Neuronal stem cell (in vitro differentiated cells): ENCODE results near the gene MTFR1L. TPM values are rescaled to one million over a fixed set of nuclear protein-coding genes. Genes with fewer than 3 reads are reported as not detected.

Experiments
- DNase-seq: peaks from one replicate; pipeline ENCODE4 v3.0.0-alpha.2; 2013; ENCODE audit warnings: low spot score
- H2AFZ ChIP-seq: one replicate; pipeline ENCODE4 v1.6.1; 2013; ENCODE audit warnings: mild to moderate bottlenecking, low read length, inconsistent platforms
- H2AK5ac ChIP-seq: 2 replicates; pipeline ENCODE4 v1.6.1; 2013; ENCODE audit warnings: low read depth, mild to moderate bottlenecking, inconsistent platforms, low read length, moderate library complexity, mixed read lengths
- H2BK120ac ChIP-seq: 2 replicates; pipeline ENCODE4 v1.6.1; 2013; ENCODE audit warnings: low read depth, mild to moderate bottlenecking, inconsistent platforms, low read length, moderate library complexity, mixed read lengths
- H2BK12ac ChIP-seq: one replicate; pipeline ENCODE4 v1.6.1; 2013; ENCODE audit warnings: low read length, inconsistent platforms
- H2BK15ac ChIP-seq: 2 replicates; pipeline ENCODE4 v1.6.1; 2013; ENCODE audit warnings: mild to moderate bottlenecking, low read length, inconsistent platforms, mixed read lengths
- H2BK5ac ChIP-seq: one replicate; pipeline ENCODE4 v1.6.1; 2013; ENCODE audit warnings: inconsistent platforms, mild to moderate bottlenecking, low read length, moderate library complexity
- H3K14ac ChIP-seq: one replicate; pipeline ENCODE4 v1.6.1; 2013; ENCODE audit warnings: low read length, inconsistent platforms
- H3K18ac ChIP-seq: 2 replicates; pipeline ENCODE4 v1.6.1; 2013; ENCODE audit warnings: low read length, inconsistent platforms
- H3K23ac ChIP-seq: 2 replicates; pipeline ENCODE4 v1.6.1; 2013; ENCODE audit warnings: low read depth, mild to moderate bottlenecking, mixed read lengths, low read length, inconsistent platforms; ENCODE audit not compliant: poor library complexity
- H3K27ac ChIP-seq: replicated peaks from 3 replicates; pipeline ENCODE4 v1.5.1; 2013; ENCODE audit warnings: low read length, inconsistent platforms
- H3K27me3 ChIP-seq, 3 experiments: 2 replicates each; pipeline ENCODE4 v1.6.1; 2013; ENCODE audit warnings: low read length in 3 of 3, mild to moderate bottlenecking in 2 of 3, inconsistent platforms in 1 of 3, low read depth in 1 of 3, mixed read lengths in 1 of 3, moderate library complexity in 1 of 3; ENCODE audit not compliant: control insufficient read depth in 3 of 3, insufficient read depth in 3 of 3
- H3K36me3 ChIP-seq, 2 donors: replicated peaks in 1 of 2; 2 replicates each; pipeline ENCODE4 v1.6.1; 2013; ENCODE audit warnings: low read length in 2 of 2; ENCODE audit not compliant: control insufficient read depth in 2 of 2, insufficient read depth in 2 of 2
- H3K4ac ChIP-seq: 2 replicates; pipeline ENCODE4 v1.6.1; 2013; ENCODE audit warnings: inconsistent platforms, mild to moderate bottlenecking, low read length, moderate library complexity
- H3K4me1 ChIP-seq, 2 donors: 1 replicate in 1 of 2; 2 replicates in 1 of 2; pipeline ENCODE4 v1.6.1; 2013; ENCODE audit warnings: low read length in 2 of 2, low read depth in 1 of 2; ENCODE audit not compliant: control insufficient read depth in 2 of 2, insufficient read depth in 1 of 2
- H3K4me2 ChIP-seq: one replicate; pipeline ENCODE4 v1.6.1; 2013; ENCODE audit warnings: mild to moderate bottlenecking, low read length, inconsistent platforms; ENCODE audit not compliant: insufficient read depth, poor library complexity, severe bottlenecking
- H3K4me3 ChIP-seq, 2 donors: 2 replicates each; pipeline ENCODE4 v1.5.1; 2013; ENCODE audit warnings: low read length in 2 of 2, mild to moderate bottlenecking in 2 of 2, inconsistent platforms in 1 of 2, moderate library complexity in 1 of 2
- H3K79me1 ChIP-seq: one replicate; pipeline ENCODE4 v1.6.1; 2013; ENCODE audit warnings: low read depth, mild to moderate bottlenecking, inconsistent platforms, low read length, moderate library complexity
- H3K9ac ChIP-seq: one replicate; pipeline ENCODE4 v1.6.1; 2013; ENCODE audit warnings: mild to moderate bottlenecking, low read depth, low read length, inconsistent platforms; ENCODE audit not compliant: poor library complexity
- H3K9me3 ChIP-seq, 2 donors: replicated peaks in 1 of 2; 2 replicates each; pipeline versions ENCODE3 to v1.6.1; 2013; ENCODE audit warnings: low read length in 2 of 2, mild to moderate bottlenecking in 2 of 2, inconsistent platforms in 1 of 2, low read depth in 1 of 2, mixed read lengths in 1 of 2, moderate library complexity in 1 of 2; ENCODE audit not compliant: control insufficient read depth in 2 of 2, insufficient read depth in 1 of 2
- H4K8ac ChIP-seq: one replicate; pipeline ENCODE4 v1.6.1; 2013; ENCODE audit warnings: low read depth, mild to moderate bottlenecking, inconsistent platforms, low read length, moderate library complexity
- H4K91ac ChIP-seq: one replicate; pipeline ENCODE4 v1.6.1; 2013; ENCODE audit warnings: low read length, low read depth, mild to moderate bottlenecking, inconsistent platforms; ENCODE audit not compliant: poor library complexity
- WGBS, 2 donors: extraction: QIAGEN DNeasy Blood & Tissue Kit; methylation state at CpG; one replicate each; pipeline ENCODE4 v1.1.7; 2013; ENCODE audit warnings: missing lambda C conversion rate in 2 of 2, mixed read lengths in 1 of 2; ENCODE audit not compliant: insufficient read length in 2 of 2, insufficient replicate concordance in 1 of 2; ENCODE audit errors: extremely low coverage in 2 of 2; 5-methylcytosine and 5-hydroxymethylcytosine counted together
- polyA plus RNA-seq, 2 experiments: library from polyadenylated mRNA; stranded (reverse); fragments of 200-250 nt; gene quantifications; one replicate each; pipeline ENCODE4 v1.2.3, GENCODE V29; 2013

Gene MTFR1L
- 32.0 TPM for polyA plus RNA-seq (2013, experiment 1 of 2)
- 30.2 TPM for polyA plus RNA-seq (2013, experiment 2 of 2)

GRCh38 chr1:25819491-25820246 is at the start of gene MTFR1L:
Gene MTFR1L, plus strand, starts transcription at chr1:25819954. Its CDS starts 3,151 bp downstream, at chr1:25823105.
- no peaks in the 10 kb centered on the region for H3K27me3 ChIP-seq
- peak within 1 kb of the TSS; percentile 44 for H2BK120ac ChIP-seq
- H3K9me3 ChIP-seq, result no peaks in the 10 kb centered on the region
- no CpG with 5 or more reads among the region's 64 CpGs for WGBS, 2 donors
- peaks cover 7% of the 10 kb centered on the region for H3K79me1 ChIP-seq
- H4K91ac ChIP-seq, result no peak within 1 kb of the TSS
- peak within 1 kb of the TSS; percentile 97 for H3K14ac ChIP-seq
- H2AFZ ChIP-seq, result peak within 1 kb of the TSS; percentile 91
- H3K4me1 ChIP-seq, result peaks cover 10 to 18% of the 10 kb centered on the region in 2 donors
- peak within 1 kb of the TSS; percentile 93 to 95 for H3K4me3 ChIP-seq
- DNase-seq, result peak; percentile 64
- H3K9ac ChIP-seq, result peak within 1 kb of the TSS; percentile 98
- no peak within 1 kb of the TSS for H2BK5ac ChIP-seq
- H2AK5ac ChIP-seq, result peak within 1 kb of the TSS; percentile 47
- H3K4me2 ChIP-seq, result peak within 1 kb of the TSS; percentile 88
- H3K4ac ChIP-seq, result no peak within 1 kb of the TSS
- H2BK15ac ChIP-seq, result no peak within 1 kb of the TSS
- H3K27ac ChIP-seq, result peak within 1 kb of the TSS; percentile 60
- H4K8ac ChIP-seq, result no peak within 1 kb of the TSS
- H3K23ac ChIP-seq, result peak within 1 kb of the TSS; percentile 90
- peaks cover 7 to 40% of the 10 kb centered on the region in 2 donors for H3K36me3 ChIP-seq
- no peak within 1 kb of the TSS for H2BK12ac ChIP-seq
- peak within 1 kb of the TSS; percentile 96 for H3K18ac ChIP-seq

GRCh38 chr1:25770541-25771220 is 49.1 kb upstream of the MTFR1L start:
- Histone ChIP-seq H2BK120ac (peak overlapping the region; percentile 73), H2AFZ (peak overlapping the region; percentile 53), H3K4me2 (no peak overlapping the region), H3K14ac (no peak overlapping the region), H3K79me1 (no peaks in the 10 kb centered on the region), H3K27me3 (peaks cover 0 to 1% (median 0%) of the 10 kb centered on the region in 3 experiments), H2BK5ac (peak overlapping the region; percentile 68), H4K91ac (no peak overlapping the region), H2AK5ac (peak overlapping the region; percentile 98), H3K23ac (no peak overlapping the region), H4K8ac (no peak overlapping the region), H3K4me3 (no peak overlapping the region), H3K9me3 (peaks cover 0 to 2% of the 10 kb centered on the region in 2 donors), H3K4me1 (peaks cover 26 to 42% of the 10 kb centered on the region in 2 donors), H2BK12ac (no peak overlapping the region), H3K18ac (no peak overlapping the region), H3K27ac (peak overlapping the region; percentile 62), H3K36me3 (peaks cover 0 to 2% of the 10 kb centered on the region in 2 donors), H2BK15ac (peak overlapping the region; percentile 52), H3K4ac (no peak overlapping the region), H3K9ac (no peak overlapping the region)
- no peak for DNase-seq
- no CpG with 5 or more reads among the region's 14 CpGs for WGBS, 2 donors

GRCh38 chr1:25771221-25772114 is 48.3 kb upstream of the MTFR1L start:
- Histone ChIP-seq H4K91ac (peak overlapping the region; percentile 7), H3K4me1 (peaks cover 26 to 34% of the 10 kb centered on the region in 2 donors), H3K27me3 (peaks cover 0 to 1% (median 0%) of the 10 kb centered on the region in 3 experiments), H3K79me1 (no peaks in the 10 kb centered on the region), H3K14ac (no peak overlapping the region), H2BK15ac (no peak overlapping the region), H3K4me3 (no peak overlapping the region), H3K23ac (peak overlapping the region; percentile 35), H2AK5ac (peak overlapping the region; percentile 79), H2BK5ac (peak overlapping the region; percentile 91), H2BK12ac (peak overlapping the region; percentile 4), H4K8ac (no peak overlapping the region), H2AFZ (peak overlapping the region; percentile 53), H3K36me3 (peaks cover 0 to 2% of the 10 kb centered on the region in 2 donors), H3K4ac (peak overlapping the region; percentile 60), H3K18ac (peak overlapping the region; percentile 98), H3K27ac (peak overlapping the region; percentile 62), H3K4me2 (peak overlapping the region; percentile 35), H3K9me3 (peaks cover 0 to 2% of the 10 kb centered on the region in 2 donors), H2BK120ac (no peak overlapping the region), H3K9ac (peak overlapping the region; percentile 82)
- no CpG with 5 or more reads among the region's 34 CpGs for WGBS, 2 donors
- DNase-seq, result peak; percentile 70
